T-helper 17 cell (primary cell): Measurements from ENCODE around the gene CHST1. TPM values are rescaled to one million over a fixed set of nuclear protein-coding genes. Genes with fewer than 3 reads are reported as not detected.

Experiments
- ATAC-seq: fragments of 150-1000 bp; cut with Tn5 transposase; 2 replicates; pipeline ENCODE4 v1.10.0; 2021; ENCODE audit warnings: mild to moderate bottlenecking, moderate library complexity
- DNase-seq, 3 donors: peaks; one replicate each; pipeline versions ENCODE4 v3.0.0 to v3.0.0-alpha.2; 2020 to 2021
- H3K9me3 ChIP-seq: one replicate; pipeline ENCODE4 v1.7.0; 2013; ENCODE audit warnings: low read length, mild to moderate bottlenecking; ENCODE audit not compliant: control insufficient read depth, poor library complexity, severe bottlenecking
- H3K27ac Mint-ChIP-seq: one replicate; pipeline ENCODE4 v1.8.0; 2022; ENCODE audit warnings: mild to moderate bottlenecking, moderate library complexity, mixed read lengths
- H3K27me3 Mint-ChIP-seq: one replicate; pipeline ENCODE4 v1.8.0; 2022; ENCODE audit warnings: mixed read lengths
- H3K36me3 Mint-ChIP-seq: one replicate; pipeline ENCODE4 v1.8.0; 2022; ENCODE audit warnings: low read depth, mixed read lengths
- H3K4me1 Mint-ChIP-seq: one replicate; pipeline ENCODE4 v1.8.0; 2022; ENCODE audit warnings: mild to moderate bottlenecking, mixed read lengths
- H3K4me3 Mint-ChIP-seq: one replicate; pipeline ENCODE4 v1.8.0; 2022; ENCODE audit warnings: mild to moderate bottlenecking, moderate library complexity, mixed read lengths
- total RNA-seq, 4 donors: library from RNA in 2 of 4; stranded (reverse) in 2 of 4; gene quantifications; one replicate each; pipeline ENCODE4 v1.2.3 and lab custom pipeline; 2022 to 2026

The CHST1 gene
- total RNA-seq, 2 donors from 2014 or later = not detected

DNA sequence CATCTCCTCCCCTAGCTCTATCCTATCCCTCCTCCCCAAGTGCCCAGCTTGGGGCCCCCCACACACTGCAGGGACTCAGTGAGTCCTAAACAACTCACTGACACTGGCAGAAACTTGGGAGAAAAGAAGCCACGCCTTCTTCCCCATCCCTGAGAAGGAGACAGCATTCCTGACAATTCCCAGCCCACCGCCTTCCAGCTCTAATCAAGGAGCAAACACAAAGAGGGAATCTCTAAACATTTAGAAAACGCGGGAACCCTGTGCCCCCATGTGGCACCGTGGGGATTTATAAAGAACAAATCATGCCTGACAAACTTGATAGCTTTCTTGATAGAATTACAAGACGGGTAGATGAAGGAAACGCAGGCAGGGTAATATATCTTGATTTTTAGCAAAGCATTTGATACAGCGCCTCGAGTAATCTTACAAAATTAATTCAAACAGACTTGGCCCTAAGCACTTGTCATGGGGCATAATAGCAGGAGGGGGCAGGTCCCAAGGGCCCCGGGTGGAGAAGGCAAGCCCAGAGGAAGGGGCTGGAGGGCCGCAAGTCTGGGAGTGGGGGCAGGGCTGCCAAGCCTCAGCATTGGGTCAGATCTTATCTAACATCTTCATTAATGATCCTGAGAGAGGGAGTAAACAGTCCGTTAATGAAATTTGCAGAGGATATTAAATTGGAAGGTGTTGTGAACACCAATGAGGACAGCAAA is 4.5 kb downstream of the CHST1 start:
- peaks cover 2% of the 10 kb centered on the region for H3K36me3 Mint-ChIP-seq
- ATAC-seq (no peak), DNase-seq (no peak)
- H3K27ac Mint-ChIP-seq = no peak overlapping the region
- no peak overlapping the region for H3K4me3 Mint-ChIP-seq
- peaks cover 4% of the 10 kb centered on the region for H3K4me1 Mint-ChIP-seq
- no peaks in the 10 kb centered on the region for H3K9me3 ChIP-seq
- H3K27me3 Mint-ChIP-seq = peaks cover 62% of the 10 kb centered on the region

DNA sequence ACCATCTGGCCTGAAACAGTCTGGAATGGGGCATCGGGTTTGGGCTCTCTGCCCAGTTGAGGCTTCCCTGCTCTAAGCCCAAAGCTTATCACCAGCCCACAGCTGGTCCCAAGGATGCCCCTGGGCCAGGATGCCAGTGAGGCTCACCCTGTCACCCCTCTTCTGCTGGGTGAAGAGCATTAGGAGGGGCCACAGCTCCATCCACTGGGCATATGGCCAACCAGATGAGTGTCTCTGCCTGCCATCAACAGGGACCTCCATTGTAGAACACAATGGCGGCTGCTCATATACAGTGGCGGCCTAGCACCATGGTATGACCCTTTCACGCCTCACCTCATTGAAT is 5.6 kb downstream of the CHST1 start:
- no peak overlapping the region for H3K4me3 Mint-ChIP-seq
- peaks cover 68% of the 10 kb centered on the region for H3K27me3 Mint-ChIP-seq
- H3K36me3 Mint-ChIP-seq = no peaks in the 10 kb centered on the region
- no peak overlapping the region for H3K27ac Mint-ChIP-seq
- H3K4me1 Mint-ChIP-seq = peaks cover 8% of the 10 kb centered on the region
- no peak for DNase-seq
- ATAC-seq = no peak
- H3K9me3 ChIP-seq = no peaks in the 10 kb centered on the region

DNA sequence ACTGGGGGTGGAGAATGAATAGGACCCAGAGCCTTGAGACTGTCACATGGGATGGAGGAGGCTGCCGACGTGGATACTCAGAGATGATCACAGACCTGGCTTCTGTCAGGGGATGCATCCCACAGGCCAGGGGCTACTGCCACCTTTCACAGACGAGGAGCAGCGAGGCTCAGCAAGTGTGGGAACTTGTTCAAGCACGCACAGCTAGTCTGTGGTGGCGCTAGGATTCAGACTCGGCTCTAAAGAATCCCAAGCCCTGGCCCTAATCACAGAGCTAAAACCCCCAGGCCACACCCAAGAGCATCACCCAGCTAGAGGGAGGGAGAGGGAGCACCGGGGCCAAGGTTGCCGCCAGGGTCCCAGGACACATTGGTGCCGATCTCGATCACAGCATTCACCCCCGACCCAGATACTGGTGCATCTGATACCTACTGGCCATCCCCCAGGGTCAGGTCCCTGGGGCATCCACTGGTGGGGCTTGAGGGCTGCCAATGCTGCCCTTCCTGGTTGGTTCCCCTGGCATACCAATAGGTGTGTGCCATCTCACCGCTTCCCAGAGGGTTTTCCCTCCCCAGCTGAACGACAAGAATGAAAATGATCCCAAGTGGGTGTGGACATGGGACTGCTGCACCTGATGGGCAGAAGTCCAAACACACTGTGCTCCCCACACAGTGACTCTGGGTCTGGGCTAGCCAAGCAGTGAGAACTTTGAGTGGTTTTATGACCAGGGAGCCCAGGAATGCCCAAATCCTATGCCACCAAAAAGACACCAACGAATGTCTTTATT is 6.2 kb downstream of the CHST1 start:
- Mint-ChIP-seq H3K4me1 (peaks cover 8% of the 10 kb centered on the region), H3K27ac (no peak overlapping the region), H3K27me3 (peaks cover 68% of the 10 kb centered on the region), H3K4me3 (no peak overlapping the region), H3K36me3 (no peaks in the 10 kb centered on the region)
- no peak for DNase-seq
- no peak for ATAC-seq
- H3K9me3 ChIP-seq = no peaks in the 10 kb centered on the region

DNA sequence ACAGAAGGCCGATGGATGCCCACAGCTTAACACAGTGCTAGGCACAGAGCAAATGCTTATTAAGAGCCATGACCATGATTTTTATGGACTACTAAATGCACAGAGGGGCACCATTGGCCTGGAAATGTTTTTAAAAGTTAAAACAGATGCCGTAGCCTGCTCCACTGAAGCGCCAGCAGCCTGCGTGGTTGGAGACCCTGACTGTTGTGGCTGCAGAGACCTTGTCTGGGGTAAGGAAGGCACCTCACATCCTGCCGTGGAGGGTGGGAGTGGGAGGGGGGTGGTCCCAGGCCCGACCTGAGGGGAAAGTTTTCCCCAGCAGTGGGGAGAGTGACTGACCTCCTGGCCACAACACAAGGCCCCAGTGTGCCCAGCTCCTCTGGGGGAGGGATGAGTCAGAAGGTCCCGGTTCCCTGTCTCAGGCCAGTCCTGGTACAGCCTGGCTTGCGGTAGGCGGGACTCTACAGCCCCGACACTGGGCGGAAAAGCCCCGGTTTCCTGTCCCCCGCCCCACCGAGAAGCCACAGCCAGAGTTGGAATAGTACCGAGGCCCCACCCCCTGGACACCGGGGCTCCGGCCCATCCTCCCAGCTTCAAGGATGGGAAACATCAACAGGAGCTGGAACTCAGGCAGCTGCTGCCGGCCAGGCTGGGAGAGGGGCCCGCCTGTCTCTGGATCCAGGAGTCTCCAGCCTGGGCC is 7.0 kb downstream of the CHST1 start:
- H3K27me3 Mint-ChIP-seq = peaks cover 68% of the 10 kb centered on the region

DNA sequence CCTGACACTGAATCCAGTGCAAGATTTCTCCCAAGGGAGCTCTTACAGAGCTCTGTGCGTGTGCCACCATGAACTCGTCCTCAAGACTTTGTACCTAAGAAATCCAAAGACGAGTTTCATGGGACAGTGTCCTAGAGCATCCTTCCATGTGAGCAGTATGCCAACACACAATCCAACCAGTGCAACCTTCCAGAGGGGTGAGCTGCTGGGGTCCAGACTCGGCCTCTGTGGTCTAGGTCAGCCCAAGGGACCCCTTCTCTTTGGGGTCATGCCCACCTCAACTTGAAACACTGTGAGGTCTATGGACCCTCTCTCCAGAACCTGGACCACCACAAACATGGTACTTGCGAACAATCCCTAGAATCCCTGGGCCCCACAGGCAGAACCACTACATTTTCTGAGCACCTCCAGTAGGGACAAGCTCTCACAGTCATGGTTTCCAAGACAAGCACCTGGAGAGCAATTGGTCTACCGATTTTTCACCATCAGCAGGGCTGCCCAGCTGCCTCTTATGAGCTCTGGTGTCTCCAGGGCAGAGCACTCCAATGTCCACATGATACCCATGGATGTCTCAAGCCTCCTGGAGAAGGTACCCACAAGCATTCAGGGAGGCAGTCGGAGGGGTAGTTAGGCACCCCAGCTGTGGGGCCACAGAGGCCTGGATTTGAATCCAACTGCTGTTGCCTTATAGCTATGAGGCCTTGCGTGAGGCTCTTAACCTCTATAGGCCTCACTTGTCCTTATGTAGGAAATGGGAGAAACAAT is 7.7 kb downstream of the CHST1 start:
- no peak for DNase-seq

More for the DNA sequence above, 7.0 kb downstream of the CHST1 start:
- no peak for ATAC-seq
- no peak for DNase-seq
- no peaks in the 10 kb centered on the region for H3K9me3 ChIP-seq
- H3K4me1 Mint-ChIP-seq = peaks cover 8% of the 10 kb centered on the region
- no peak overlapping the region for H3K27ac Mint-ChIP-seq
- H3K4me3 Mint-ChIP-seq = no peak overlapping the region
- H3K36me3 Mint-ChIP-seq = no peaks in the 10 kb centered on the region

DNA sequence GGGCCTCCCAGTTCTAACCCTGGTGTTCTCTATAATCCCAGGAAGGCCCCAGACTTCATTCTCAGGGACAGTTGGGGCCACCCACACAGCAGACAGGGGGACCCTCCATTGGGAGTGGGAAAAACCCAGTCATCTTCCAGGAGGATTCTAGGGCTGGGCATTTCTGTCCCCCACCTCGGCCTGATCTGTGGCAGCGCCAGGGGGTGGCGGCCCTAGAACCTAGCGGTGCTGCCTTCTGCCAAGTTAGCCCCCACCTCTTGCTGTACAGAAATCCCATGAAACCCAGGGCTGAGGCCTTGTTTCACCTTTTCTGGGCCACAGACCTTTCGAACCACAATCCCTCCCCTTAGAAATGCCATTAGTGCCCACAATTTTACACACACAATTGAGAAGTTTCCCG is 9.6 kb downstream of the CHST1 start:
- DNase-seq = no peak
- H3K9me3 ChIP-seq = no peaks in the 10 kb centered on the region
- peaks cover 11% of the 10 kb centered on the region for H3K4me1 Mint-ChIP-seq
- no peak overlapping the region for H3K4me3 Mint-ChIP-seq
- no peak overlapping the region for H3K27ac Mint-ChIP-seq
- peaks cover 65% of the 10 kb centered on the region for H3K27me3 Mint-ChIP-seq
- no peaks in the 10 kb centered on the region for H3K36me3 Mint-ChIP-seq
- no peak for ATAC-seq

More for the DNA sequence above, 7.7 kb downstream of the CHST1 start:
- no peak for ATAC-seq
- no peaks in the 10 kb centered on the region for H3K9me3 ChIP-seq
- peaks cover 65% of the 10 kb centered on the region for H3K27me3 Mint-ChIP-seq
- H3K36me3 Mint-ChIP-seq = no peaks in the 10 kb centered on the region
- peaks cover 8% of the 10 kb centered on the region for H3K4me1 Mint-ChIP-seq
- H3K4me3 Mint-ChIP-seq = no peak overlapping the region
- no peak overlapping the region for H3K27ac Mint-ChIP-seq

DNA sequence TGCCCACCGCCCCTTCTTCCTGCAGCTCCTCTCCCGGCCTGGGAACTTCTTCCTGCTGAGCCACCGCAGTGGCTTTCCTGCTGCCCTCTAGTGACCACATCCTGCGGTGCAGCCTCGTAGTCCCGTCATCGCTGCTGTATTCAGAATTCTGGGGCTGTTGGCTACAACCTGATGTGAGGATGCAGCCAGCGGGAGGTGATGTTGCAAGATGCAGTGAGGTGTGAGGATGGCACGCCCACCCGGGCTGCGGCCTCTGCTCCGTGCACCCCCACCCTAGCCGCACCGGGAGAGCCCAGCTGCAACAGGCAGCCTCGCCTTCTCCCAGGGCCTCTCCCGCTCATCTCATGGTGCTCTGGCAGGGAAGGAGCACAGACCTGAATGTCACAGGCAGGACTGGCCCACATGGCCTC is 10.1 kb downstream of the CHST1 start:
- Mint-ChIP-seq H3K27ac (no peak overlapping the region), H3K4me1 (peaks cover 14% of the 10 kb centered on the region), H3K27me3 (peaks cover 64% of the 10 kb centered on the region), H3K36me3 (no peaks in the 10 kb centered on the region), H3K4me3 (no peak overlapping the region)
- DNase-seq (peak; percentile 31 to 50 (median 46)), ATAC-seq (peak; percentile 83)
- H3K9me3 ChIP-seq = no peaks in the 10 kb centered on the region

DNA sequence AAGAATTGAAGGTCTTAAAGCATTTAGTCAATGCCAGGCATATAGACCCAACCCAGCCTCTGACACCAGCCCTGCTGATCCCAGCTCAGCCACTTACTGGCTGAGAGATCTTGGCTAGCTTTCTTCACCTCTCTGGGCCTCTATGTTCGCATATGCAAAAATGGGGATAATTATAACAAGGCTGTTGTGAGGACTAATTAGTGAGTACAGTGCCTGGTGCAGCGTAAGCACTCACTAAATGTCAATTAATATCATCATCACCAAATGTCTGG is 10.5 kb downstream of the CHST1 start:
- Mint-ChIP-seq H3K27me3 (peaks cover 64% of the 10 kb centered on the region), H3K4me3 (no peak overlapping the region), H3K27ac (no peak overlapping the region), H3K4me1 (peaks cover 15% of the 10 kb centered on the region), H3K36me3 (no peaks in the 10 kb centered on the region)
- DNase-seq (no peak), ATAC-seq (peak; percentile 36)
- no peaks in the 10 kb centered on the region for H3K9me3 ChIP-seq

DNA sequence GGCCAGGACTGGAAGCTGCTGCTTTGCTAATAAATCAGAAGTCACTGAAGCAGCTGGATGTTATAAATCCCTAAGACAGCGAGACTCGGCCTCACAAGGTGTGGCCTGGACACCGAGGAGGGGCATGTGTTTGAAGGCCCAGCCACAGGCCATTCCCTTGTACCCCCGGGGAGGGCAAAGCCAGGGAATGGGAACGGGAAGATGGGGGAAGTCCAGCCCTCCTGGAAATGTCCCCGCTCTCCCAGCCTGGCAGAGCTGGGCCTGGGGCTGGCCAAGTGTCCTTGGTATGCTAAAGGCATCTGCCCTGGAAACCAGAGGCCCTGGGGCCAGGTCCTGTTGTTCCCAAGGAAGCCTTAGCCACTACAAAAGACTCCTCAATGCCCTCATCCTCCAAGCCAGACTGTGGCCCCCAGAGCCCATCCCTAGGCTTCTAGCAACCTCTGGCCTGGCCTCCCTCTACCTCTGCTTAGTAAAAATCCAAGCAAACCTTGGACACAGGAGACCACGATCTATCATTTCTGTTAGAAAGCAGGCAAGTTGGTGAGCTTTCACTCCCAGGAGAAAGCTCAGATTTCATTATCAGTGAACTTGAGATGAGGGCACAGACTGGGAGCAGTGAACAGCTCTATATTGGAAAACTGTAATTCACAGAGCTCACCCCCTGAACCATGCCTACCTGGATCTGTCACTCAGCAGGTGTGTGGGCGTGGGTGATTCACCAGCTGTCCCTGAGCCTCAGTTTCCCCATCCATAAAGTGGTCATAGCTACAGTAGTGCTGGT is 11.0 kb downstream of the CHST1 start:
- Mint-ChIP-seq H3K27ac (no peak overlapping the region), H3K4me3 (no peak overlapping the region), H3K27me3 (peaks cover 60% of the 10 kb centered on the region), H3K36me3 (no peaks in the 10 kb centered on the region), H3K4me1 (peaks cover 15% of the 10 kb centered on the region)
- no peak for ATAC-seq
- H3K9me3 ChIP-seq = no peaks in the 10 kb centered on the region
- no peak for DNase-seq

DNA sequence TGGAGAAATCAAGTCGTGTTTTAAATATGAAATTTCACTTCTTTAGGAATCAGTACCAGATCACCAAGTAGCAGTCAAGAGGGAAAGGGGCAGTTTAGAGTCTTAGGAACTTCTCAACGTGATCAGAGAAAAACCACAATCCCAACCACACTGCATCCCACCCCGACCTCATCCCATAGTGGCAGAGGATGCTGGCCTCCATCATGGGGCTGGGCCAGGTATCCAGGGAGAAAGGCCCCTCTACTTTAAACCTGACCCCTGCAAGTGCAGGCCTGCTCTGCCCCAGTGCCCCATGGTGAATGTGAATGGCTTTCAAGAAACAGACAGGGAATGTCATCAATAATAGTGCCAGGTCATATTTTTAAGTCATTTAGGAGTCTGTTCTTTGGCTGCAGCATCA is 12.1 kb downstream of the CHST1 start:
- Mint-ChIP-seq H3K36me3 (no peaks in the 10 kb centered on the region), H3K27ac (no peak overlapping the region), H3K4me1 (peaks cover 15% of the 10 kb centered on the region), H3K4me3 (no peak overlapping the region), H3K27me3 (peaks cover 58% of the 10 kb centered on the region)
- H3K9me3 ChIP-seq = no peaks in the 10 kb centered on the region
- DNase-seq = no peak
- no peak for ATAC-seq

DNA sequence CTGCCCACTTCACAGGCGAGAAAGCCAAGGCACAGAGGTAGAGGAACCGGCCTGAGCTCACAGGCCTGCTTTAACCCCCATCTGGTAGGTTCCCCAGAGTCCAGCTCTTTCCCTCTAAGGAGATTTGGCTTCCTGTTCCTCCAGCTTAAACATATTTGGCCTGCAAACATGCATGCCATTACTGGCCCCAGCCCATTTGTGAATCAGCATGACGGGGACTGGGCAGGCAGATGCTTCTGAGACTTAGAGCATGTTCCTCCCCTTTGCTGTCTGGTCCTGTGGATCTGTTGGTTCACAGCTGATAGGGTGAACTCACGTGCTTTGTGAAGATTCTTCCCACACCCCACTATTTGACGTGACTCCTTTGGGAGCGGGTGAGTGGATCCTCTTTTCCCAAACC is 12.6 kb downstream of the CHST1 start:
- Mint-ChIP-seq H3K4me1 (peaks cover 15% of the 10 kb centered on the region), H3K36me3 (no peaks in the 10 kb centered on the region), H3K27ac (no peak overlapping the region), H3K27me3 (peaks cover 54% of the 10 kb centered on the region), H3K4me3 (no peak overlapping the region)
- DNase-seq (no peak), ATAC-seq (no peak)
- H3K9me3 ChIP-seq = no peaks in the 10 kb centered on the region

DNA sequence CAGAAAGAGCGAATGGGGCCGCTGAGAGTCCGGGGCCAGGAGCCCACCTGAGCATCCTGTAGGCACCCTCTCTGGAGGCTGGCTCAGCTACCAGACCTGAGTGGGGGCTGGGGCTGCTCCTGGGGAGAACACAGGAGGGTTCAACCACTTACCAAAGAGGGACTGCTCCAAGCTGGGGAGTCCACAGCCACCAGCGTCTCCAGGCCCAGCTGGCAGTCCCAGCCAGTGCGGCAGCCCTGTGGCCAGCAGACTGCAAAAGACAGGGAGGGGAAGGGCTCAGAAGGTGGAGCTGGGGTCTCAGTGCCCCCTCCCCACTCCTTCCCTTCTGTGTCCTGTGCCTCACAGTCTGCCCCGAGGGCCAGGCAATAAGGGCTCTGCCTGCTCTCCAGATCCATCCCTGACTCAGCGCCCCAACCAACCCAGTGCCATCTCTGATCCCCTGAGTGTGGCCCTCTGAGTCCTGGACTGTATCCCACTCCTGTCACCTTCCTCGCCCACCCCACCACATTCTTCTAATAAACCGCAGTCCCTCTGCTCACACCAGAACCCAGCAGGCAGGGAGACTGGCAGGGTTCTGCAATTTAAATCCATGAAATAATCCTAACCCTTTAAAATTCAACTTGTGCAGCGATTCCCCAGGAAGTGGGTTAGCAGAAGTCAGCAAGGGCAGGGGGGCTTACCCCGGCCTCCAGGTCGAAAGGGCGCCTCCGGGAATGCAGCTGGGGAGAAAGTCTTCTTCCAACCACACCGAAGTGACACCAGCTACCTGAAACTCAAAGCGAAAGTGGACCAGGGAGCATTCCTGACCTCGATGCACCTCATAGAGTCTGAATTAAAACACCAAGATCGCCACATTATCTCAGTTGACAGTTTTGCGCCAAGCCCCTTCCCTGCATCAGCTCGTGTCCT is 13.3 kb downstream of the CHST1 start:
- H3K36me3 Mint-ChIP-seq = no peaks in the 10 kb centered on the region
- H3K27me3 Mint-ChIP-seq = peaks cover 50% of the 10 kb centered on the region
- ATAC-seq (no peak), DNase-seq (no peak)
- H3K27ac Mint-ChIP-seq = no peak overlapping the region
- H3K9me3 ChIP-seq = no peaks in the 10 kb centered on the region
- H3K4me3 Mint-ChIP-seq = no peak overlapping the region
- peaks cover 15% of the 10 kb centered on the region for H3K4me1 Mint-ChIP-seq
